Measurements from ENCODE around the gene RPS6KB2. TPM values are rescaled to one million over a fixed set of nuclear protein-coding genes. Genes with fewer than 3 reads are reported as not detected.

RPS6KB2 gene
- total and polyA plus RNA-seq, 9 of the 15 experiments (the other 6 are each of a cell fraction or from before 2014, with no cell fraction given): 0.42 to 122 (median 82.6) TPM

GRCh38 chr11:67468759-67469507, 40.6 kb downstream of the RPS6KB2 start, which contains the start of gene TMEM134 (continued):
- TF ChIP-seq L3MBTL2 (IDR thresholded peaks at IDR 0.05) (peak; percentile 51; the same call in 1 of the 2 replicates), ZNF740 (CRISPR knock-in tag; IDR thresholded peaks at IDR 0.05) (0 out of 2 replicates have a peak, but pooled peaks have one; percentile 71), ZNF740 (tag; IDR thresholded peaks at IDR 0.05) (no peak), NEUROD1 (IDR thresholded peaks at IDR 0.05; ENCODE audit: borderline replicate concordance, low read depth, low read length, partially characterized antibody) (peak; percentile 82), ATF1 (CRISPR knock-in tag; IDR thresholded peaks at IDR 0.05) (peak; percentile 43; the same call in 1 of the 2 replicates), ATF1 (tag; IDR thresholded peaks at IDR 0.05) (peak; percentile 84), ZBTB17 (CRISPR knock-in tag; IDR thresholded peaks at IDR 0.05) (peak; percentile 99), ZNF239 (CRISPR knock-in tag; IDR thresholded peaks at IDR 0.05) (no peak), TBP (optimal IDR thresholded peaks at IDR 0.05; ENCODE audit: low read depth, low read length) (peak; percentile 80), SIN3A (IDR thresholded peaks at IDR 0.05; ENCODE audit: borderline replicate concordance in 2 of 2, control insufficient read depth in 1 of 2, low read depth in 2 of 2, low read length in 2 of 2) (peak in 1 of 2 experiments; percentile 37; a peak in 2 of 4 replicates), ZBTB2 (IDR thresholded peaks at IDR 0.05) (no peak), TEAD4 (IDR thresholded peaks at IDR 0.05; ENCODE audit: low read length) (0 out of 2 replicates have a peak, but pooled peaks have one; percentile 7), TEAD4 (CRISPR knock-in tag; IDR thresholded peaks at IDR 0.05; ENCODE audit: borderline replicate concordance) (no peak), RFX7 (CRISPR knock-in tag; IDR thresholded peaks at IDR 0.05) (no peak), YY1 (IDR thresholded peaks at IDR 0.05; ENCODE audit: borderline replicate concordance in 1 of 3, control insufficient read depth in 1 of 3, extremely low read depth in 1 of 3, insufficient read depth in 3 of 3, insufficient read length in 1 of 3, insufficient replicate concordance in 2 of 3, low read depth in 1 of 3, low read length in 2 of 3) (peak; percentile 56 to 92 (median 90)), MTA3 (IDR thresholded peaks at IDR 0.05; ENCODE audit: borderline replicate concordance) (peak; percentile 72; the same call in 1 of the 2 replicates), SP2 (IDR thresholded peaks at IDR 0.05; ENCODE audit: extremely low read depth, low read depth, low read length, poor library complexity, severe bottlenecking) (no peak)
- TF ChIP-seq, protein P1, sequence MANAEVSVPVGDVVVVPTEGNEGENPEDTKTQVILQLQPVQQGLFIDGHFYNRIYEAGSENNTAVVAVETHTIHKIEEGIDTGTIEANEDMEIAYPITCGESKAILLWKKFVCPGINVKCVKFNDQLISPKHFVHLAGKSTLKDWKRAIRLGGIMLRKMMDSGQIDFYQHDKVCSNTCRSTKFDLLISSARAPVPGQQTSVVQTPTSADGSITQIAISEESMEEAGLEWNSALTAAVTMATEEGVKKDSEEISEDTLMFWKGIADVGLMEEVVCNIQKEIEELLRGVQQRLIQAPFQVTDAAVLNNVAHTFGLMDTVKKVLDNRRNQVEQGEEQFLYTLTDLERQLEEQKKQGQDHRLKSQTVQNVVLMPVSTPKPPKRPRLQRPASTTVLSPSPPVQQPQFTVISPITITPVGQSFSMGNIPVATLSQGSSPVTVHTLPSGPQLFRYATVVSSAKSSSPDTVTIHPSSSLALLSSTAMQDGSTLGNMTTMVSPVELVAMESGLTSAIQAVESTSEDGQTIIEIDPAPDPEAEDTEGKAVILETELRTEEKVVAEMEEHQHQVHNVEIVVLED (CRISPR knock-in tag; IDR thresholded peaks at IDR 0.05): 0 out of 2 replicates have a peak, but pooled peaks have one; percentile 13
- TF ChIP-seq, protein P2, sequence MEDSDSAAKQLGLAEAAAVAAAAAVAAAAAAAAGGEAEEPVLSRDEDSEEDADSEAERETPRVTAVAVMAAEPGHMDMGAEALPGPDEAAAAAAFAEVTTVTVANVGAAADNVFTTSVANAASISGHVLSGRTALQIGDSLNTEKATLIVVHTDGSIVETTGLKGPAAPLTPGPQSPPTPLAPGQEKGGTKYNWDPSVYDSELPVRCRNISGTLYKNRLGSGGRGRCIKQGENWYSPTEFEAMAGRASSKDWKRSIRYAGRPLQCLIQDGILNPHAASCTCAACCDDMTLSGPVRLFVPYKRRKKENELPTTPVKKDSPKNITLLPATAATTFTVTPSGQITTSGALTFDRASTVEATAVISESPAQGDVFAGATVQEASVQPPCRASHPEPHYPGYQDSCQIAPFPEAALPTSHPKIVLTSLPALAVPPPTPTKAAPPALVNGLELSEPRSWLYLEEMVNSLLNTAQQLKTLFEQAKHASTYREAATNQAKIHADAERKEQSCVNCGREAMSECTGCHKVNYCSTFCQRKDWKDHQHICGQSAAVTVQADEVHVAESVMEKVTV (CRISPR knock-in tag; IDR thresholded peaks at IDR 0.05): peak; percentile 32; the same call in 1 of the 2 replicates
- TF ChIP-seq, protein P3, sequence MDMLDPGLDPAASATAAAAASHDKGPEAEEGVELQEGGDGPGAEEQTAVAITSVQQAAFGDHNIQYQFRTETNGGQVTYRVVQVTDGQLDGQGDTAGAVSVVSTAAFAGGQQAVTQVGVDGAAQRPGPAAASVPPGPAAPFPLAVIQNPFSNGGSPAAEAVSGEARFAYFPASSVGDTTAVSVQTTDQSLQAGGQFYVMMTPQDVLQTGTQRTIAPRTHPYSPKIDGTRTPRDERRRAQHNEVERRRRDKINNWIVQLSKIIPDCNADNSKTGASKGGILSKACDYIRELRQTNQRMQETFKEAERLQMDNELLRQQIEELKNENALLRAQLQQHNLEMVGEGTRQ (CRISPR knock-in tag; IDR thresholded peaks at IDR 0.05): peak; percentile 25; the same call in 1 of the 2 replicates

All from K562 (cell line).